Measurements from ENCODE around the gene TLE5. TPM values are rescaled to one million over a fixed set of nuclear protein-coding genes. Genes with fewer than 3 reads are reported as not detected.

The TLE5 gene
- polyA plus RNA-seq: 443 TPM

- Mint-ChIP-seq H3K4me3 (peak within 1 kb of the TSS; percentile 85 to 93 (median 92)), H3K4me1 (peaks cover 15 to 39% (median 33%) of the 10 kb centered on the region in 3 donors), H3K9me3 (peaks cover 0 to 2% (median 0%) of the 10 kb centered on the region in 3 donors), H3K27ac (peak within 1 kb of the TSS; percentile 92 to 95 (median 93)), H3K27me3 (no peaks in the 10 kb centered on the region), H3K36me3 (peaks cover 2% of the 10 kb centered on the region)
Observed at GRCh38 chr19:3062165-3063105, at the start of gene TLE5. TLE5 (minus strand) TSS chr19:3062495; CDS start chr19:3062200, 295 bp downstream.

GRCh38 chr19:3111586-3112247 lies 49.4 kb upstream of the TLE5 start:
- H3K27me3 Mint-ChIP-seq: no peaks in the 10 kb centered on the region
- H3K9me3 Mint-ChIP-seq: no peaks in the 10 kb centered on the region
- H3K4me1 Mint-ChIP-seq: peaks cover 3 to 7% (median 4%) of the 10 kb centered on the region in 3 donors
- H3K36me3 Mint-ChIP-seq: no peaks in the 10 kb centered on the region
- no peak overlapping the region for H3K27ac Mint-ChIP-seq
- H3K4me3 Mint-ChIP-seq: no peak overlapping the region

- peaks cover 3 to 9% (median 4%) of the 10 kb centered on the region in 3 donors for H3K4me1 Mint-ChIP-seq
- H3K4me3 Mint-ChIP-seq: no peak overlapping the region
- no peaks in the 10 kb centered on the region for H3K36me3 Mint-ChIP-seq
- no peaks in the 10 kb centered on the region for H3K27me3 Mint-ChIP-seq
- no peaks in the 10 kb centered on the region for H3K9me3 Mint-ChIP-seq
- peak overlapping the region in 2 of 3 donors; percentile 46 to 91 for H3K27ac Mint-ChIP-seq
Observed at GRCh38 chr19:3110126-3110825, 48.0 kb upstream of the TLE5 start.

GRCh38 chr19:3109491-3109890 lies 47.2 kb upstream of the TLE5 start:
- Mint-ChIP-seq H3K27me3 (no peaks in the 10 kb centered on the region), H3K27ac (peak overlapping the region in 1 of 3 donors; percentile 7), H3K36me3 (no peaks in the 10 kb centered on the region), H3K4me1 (peaks cover 3 to 9% (median 4%) of the 10 kb centered on the region in 3 donors), H3K9me3 (no peaks in the 10 kb centered on the region), H3K4me3 (no peak overlapping the region)

- Mint-ChIP-seq H3K4me3 (peak overlapping the region in 1 of 4 donors; percentile 79), H3K27me3 (peaks cover 2% of the 10 kb centered on the region), H3K9me3 (no peaks in the 10 kb centered on the region), H3K36me3 (no peaks in the 10 kb centered on the region), H3K27ac (peak overlapping the region in 1 of 3 donors; percentile 25), H3K4me1 (peaks cover 7 to 13% (median 9%) of the 10 kb centered on the region in 3 donors)
Observed at GRCh38 chr19:3108775-3109174, 46.5 kb upstream of the TLE5 start.

GRCh38 chr19:3107658-3108057 lies 45.4 kb upstream of the TLE5 start:
- Mint-ChIP-seq H3K4me1 (peaks cover 7 to 13% (median 9%) of the 10 kb centered on the region in 3 donors), H3K36me3 (no peaks in the 10 kb centered on the region), H3K4me3 (no peak overlapping the region), H3K9me3 (no peaks in the 10 kb centered on the region), H3K27me3 (peaks cover 2% of the 10 kb centered on the region), H3K27ac (peak overlapping the region in 1 of 3 donors; percentile 41)

- H3K27ac Mint-ChIP-seq: peak overlapping the region in 1 of 3 donors; percentile 41
Observed at GRCh38 chr19:3106509-3107141, 44.3 kb upstream of the TLE5 start.

GRCh38 chr19:3105641-3106508 lies 43.6 kb upstream of the TLE5 start:
- H3K36me3 Mint-ChIP-seq: no peaks in the 10 kb centered on the region
- no peaks in the 10 kb centered on the region for H3K9me3 Mint-ChIP-seq
- H3K27ac Mint-ChIP-seq: no peak overlapping the region
- H3K27me3 Mint-ChIP-seq: peaks cover 2% of the 10 kb centered on the region
- H3K4me3 Mint-ChIP-seq: no peak overlapping the region
- peaks cover 7 to 15% (median 9%) of the 10 kb centered on the region in 3 donors for H3K4me1 Mint-ChIP-seq

More at GRCh38 chr19:3106509-3107141, 44.3 kb upstream of the TLE5 start:
- peaks cover 2% of the 10 kb centered on the region for H3K27me3 Mint-ChIP-seq
- no peaks in the 10 kb centered on the region for H3K36me3 Mint-ChIP-seq
- peaks cover 7 to 13% (median 9%) of the 10 kb centered on the region in 3 donors for H3K4me1 Mint-ChIP-seq
- H3K4me3 Mint-ChIP-seq: no peak overlapping the region
- no peaks in the 10 kb centered on the region for H3K9me3 Mint-ChIP-seq

GRCh38 chr19:3104708-3104983 lies 42.4 kb upstream of the TLE5 start:
- Mint-ChIP-seq H3K27ac (no peak overlapping the region), H3K36me3 (no peaks in the 10 kb centered on the region), H3K4me1 (peaks cover 7 to 15% (median 9%) of the 10 kb centered on the region in 3 donors), H3K9me3 (no peaks in the 10 kb centered on the region), H3K27me3 (peaks cover 2% of the 10 kb centered on the region), H3K4me3 (no peak overlapping the region)

GRCh38 chr19:3102239-3103140 lies 40.2 kb upstream of the TLE5 start:
- Mint-ChIP-seq H3K36me3 (no peaks in the 10 kb centered on the region), H3K4me3 (no peak overlapping the region), H3K4me1 (peaks cover 10 to 16% (median 11%) of the 10 kb centered on the region in 3 donors), H3K27me3 (peaks cover 7% of the 10 kb centered on the region), H3K27ac (no peak overlapping the region), H3K9me3 (no peaks in the 10 kb centered on the region)

GRCh38 chr19:3100747-3101730 lies 38.7 kb upstream of the TLE5 start:
- Mint-ChIP-seq H3K27me3 (peaks cover 14% of the 10 kb centered on the region), H3K4me3 (no peak overlapping the region), H3K9me3 (no peaks in the 10 kb centered on the region), H3K36me3 (no peaks in the 10 kb centered on the region), H3K27ac (no peak overlapping the region), H3K4me1 (peaks cover 11 to 13% (median 13%) of the 10 kb centered on the region in 3 donors)

GRCh38 chr19:3100331-3100730 lies 38.0 kb upstream of the TLE5 start:
- Mint-ChIP-seq H3K27ac (no peak overlapping the region), H3K36me3 (no peaks in the 10 kb centered on the region), H3K27me3 (peaks cover 18% of the 10 kb centered on the region), H3K4me3 (no peak overlapping the region), H3K4me1 (peaks cover 11 to 19% (median 19%) of the 10 kb centered on the region in 3 donors), H3K9me3 (no peaks in the 10 kb centered on the region)

All from IgD-negative memory B cell (primary cell).